ENCODE measurements around the gene PCLAF.

The PCLAF gene

GRCh38 chr15:64314456-64314855 is 66.8 kb downstream of the PCLAF start:
- no peak for DNase-seq (ENCODE audit: low read depth, low spot score)
- H3K4me3 ChIP-seq (ENCODE audit: low read depth, low read length), result no peak overlapping the region
- ChIA-PET CTCF (no interaction called here), POLR2A (no interaction called here)
- TF ChIP-seq, protein P1, sequence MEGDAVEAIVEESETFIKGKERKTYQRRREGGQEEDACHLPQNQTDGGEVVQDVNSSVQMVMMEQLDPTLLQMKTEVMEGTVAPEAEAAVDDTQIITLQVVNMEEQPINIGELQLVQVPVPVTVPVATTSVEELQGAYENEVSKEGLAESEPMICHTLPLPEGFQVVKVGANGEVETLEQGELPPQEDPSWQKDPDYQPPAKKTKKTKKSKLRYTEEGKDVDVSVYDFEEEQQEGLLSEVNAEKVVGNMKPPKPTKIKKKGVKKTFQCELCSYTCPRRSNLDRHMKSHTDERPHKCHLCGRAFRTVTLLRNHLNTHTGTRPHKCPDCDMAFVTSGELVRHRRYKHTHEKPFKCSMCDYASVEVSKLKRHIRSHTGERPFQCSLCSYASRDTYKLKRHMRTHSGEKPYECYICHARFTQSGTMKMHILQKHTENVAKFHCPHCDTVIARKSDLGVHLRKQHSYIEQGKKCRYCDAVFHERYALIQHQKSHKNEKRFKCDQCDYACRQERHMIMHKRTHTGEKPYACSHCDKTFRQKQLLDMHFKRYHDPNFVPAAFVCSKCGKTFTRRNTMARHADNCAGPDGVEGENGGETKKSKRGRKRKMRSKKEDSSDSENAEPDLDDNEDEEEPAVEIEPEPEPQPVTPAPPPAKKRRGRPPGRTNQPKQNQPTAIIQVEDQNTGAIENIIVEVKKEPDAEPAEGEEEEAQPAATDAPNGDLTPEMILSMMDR (IDR thresholded peaks at IDR 0.05; ENCODE audit: insufficient read depth, low read length, missing control alignments), result no peak
